Skeletal muscle tissue (tissue), 4 donors: ENCODE measurements around the gene PLD2. TPM values are rescaled to one million over a fixed set of nuclear protein-coding genes. Genes with fewer than 3 reads are reported as not detected.

Source experiments
- H3K27ac ChIP-seq: one replicate; pipeline ENCODE4 v1.7.0; 2013; ENCODE audit warnings: mild to moderate bottlenecking, low read depth, low read length, inconsistent platforms
- H3K27me3 ChIP-seq, 3 donors: one replicate each; pipeline ENCODE4 v1.7.0; 2013; ENCODE audit warnings: low read length in 3 of 3; ENCODE audit not compliant: control insufficient read depth in 3 of 3, insufficient read depth in 3 of 3
- H3K36me3 ChIP-seq, 3 donors: one replicate each; pipeline ENCODE4 v1.7.0; 2013; ENCODE audit warnings: low read length in 3 of 3; ENCODE audit not compliant: control insufficient read depth in 3 of 3, insufficient read depth in 3 of 3
- H3K4me1 ChIP-seq, 3 donors: one replicate each; pipeline ENCODE4 v1.7.0; 2013; ENCODE audit warnings: low read length in 3 of 3, mild to moderate bottlenecking in 3 of 3; ENCODE audit not compliant: control insufficient read depth in 3 of 3, insufficient read depth in 3 of 3
- H3K4me3 ChIP-seq, 3 donors: one replicate each; pipeline ENCODE4 v1.7.0; 2013; ENCODE audit warnings: low read length in 3 of 3
- H3K9ac ChIP-seq, 3 donors: one replicate each; pipeline ENCODE4 v1.7.0; 2013; ENCODE audit warnings: low read length in 3 of 3, mild to moderate bottlenecking in 3 of 3, moderate library complexity in 2 of 3, low read depth in 1 of 3
- H3K9me3 ChIP-seq, 3 donors: one replicate each; pipeline ENCODE4 v1.7.0; 2013; ENCODE audit warnings: low read length in 3 of 3; ENCODE audit not compliant: control insufficient read depth in 3 of 3
- total RNA-seq: library from RNA; depleted of rRNA; stranded (reverse); fragments of >200 nt; gene quantifications from one replicate; pipeline ENCODE4 v1.2.3, GENCODE V29; 2014
- donor health status: Osteomylitis.

Gene PLD2
- total RNA-seq, 1 donor from 2014 or later: 9.9 TPM

DNA sequence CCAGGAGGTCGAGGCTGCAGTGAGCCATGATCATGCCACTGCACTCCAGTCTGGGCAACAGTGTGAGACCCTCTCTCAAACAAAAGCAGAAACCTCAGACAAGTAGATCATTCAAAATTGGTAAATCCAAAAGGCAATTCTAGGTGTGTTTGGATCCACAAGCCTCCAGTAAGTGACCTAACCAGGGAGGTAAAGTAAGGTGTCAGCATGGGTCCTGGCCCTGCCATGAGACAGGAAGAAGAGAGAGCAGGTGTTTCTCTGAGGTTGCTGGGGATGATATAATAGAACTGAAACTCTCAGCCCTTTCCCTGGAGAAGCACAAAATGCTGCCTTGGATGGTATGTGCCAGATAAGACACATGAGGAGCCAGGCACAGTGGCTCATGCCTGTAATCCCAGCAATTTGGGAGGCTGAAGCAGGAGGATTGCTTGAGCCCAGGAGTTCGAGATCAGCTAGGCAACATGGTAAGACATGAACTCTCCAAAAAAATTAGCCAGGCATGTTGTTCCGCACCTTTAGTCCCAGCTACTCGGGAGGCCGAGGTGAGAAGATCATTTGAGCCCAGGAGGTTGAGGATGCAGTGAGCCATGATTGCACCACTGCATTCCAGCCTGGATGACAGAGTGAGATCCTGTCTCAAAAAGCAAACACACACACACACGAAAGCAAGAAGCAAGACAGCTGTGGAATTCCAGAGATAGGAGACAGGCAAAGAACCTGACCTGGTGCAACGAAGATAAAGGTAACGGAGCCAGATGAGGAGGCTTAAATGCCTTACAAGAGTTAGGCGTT is 28.8 kb upstream of the PLD2 start:
- H3K27me3 ChIP-seq: peaks cover 22 to 42% (median 30%) of the 10 kb centered on the region in 3 donors
- no peaks in the 10 kb centered on the region for H3K36me3 ChIP-seq
- H3K27ac ChIP-seq: no peak overlapping the region
- no peaks in the 10 kb centered on the region for H3K9me3 ChIP-seq
- H3K4me3 ChIP-seq: no peak overlapping the region
- H3K4me1 ChIP-seq: no peaks in the 10 kb centered on the region
- no peak overlapping the region for H3K9ac ChIP-seq

- H3K27ac ChIP-seq: no peak overlapping the region
- H3K36me3 ChIP-seq: no peaks in the 10 kb centered on the region
- peaks cover 3 to 4% (median 3%) of the 10 kb centered on the region in 3 donors for H3K4me1 ChIP-seq
- no peak overlapping the region for H3K4me3 ChIP-seq
- H3K27me3 ChIP-seq: peaks cover 27 to 52% (median 42%) of the 10 kb centered on the region in 3 donors
- no peak overlapping the region for H3K9ac ChIP-seq
- H3K9me3 ChIP-seq: no peaks in the 10 kb centered on the region
These were observed 26.5 kb upstream of the PLD2 start for GRCh38 chr17:4780325-4780955.

GRCh38 chr17:4782652-4783051 is 24.3 kb upstream of the PLD2 start:
- no peaks in the 10 kb centered on the region for H3K9me3 ChIP-seq
- H3K4me3 ChIP-seq: no peak overlapping the region
- no peak overlapping the region for H3K27ac ChIP-seq
- no peak overlapping the region for H3K9ac ChIP-seq
- H3K36me3 ChIP-seq: no peaks in the 10 kb centered on the region
- peaks cover 35 to 57% (median 50%) of the 10 kb centered on the region in 3 donors for H3K27me3 ChIP-seq
- peaks cover 18 to 20% (median 19%) of the 10 kb centered on the region in 3 donors for H3K4me1 ChIP-seq

- Histone ChIP-seq H3K9ac (peak overlapping the region in 2 of 3 donors; percentile 25 to 28), H3K27me3 (peaks cover 33 to 49% (median 37%) of the 10 kb centered on the region in 3 donors)
These were observed 21.4 kb upstream of the PLD2 start for GRCh38 chr17:4785311-4786105.

GRCh38 chr17:4786106-4786511 is 20.8 kb upstream of the PLD2 start, which contains the start of gene VMO1:
VMO1 (minus strand) TSS chr17:4786364; CDS start chr17:4786352, 12 bp downstream.
- peak within 1 kb of the TSS; percentile 37 to 61 (median 48) for H3K4me3 ChIP-seq
- H3K9me3 ChIP-seq: no peaks in the 10 kb centered on the region
- H3K9ac ChIP-seq: peak within 1 kb of the TSS in 2 of 3 donors; percentile 25 to 28
- H3K27ac ChIP-seq: no peak within 1 kb of the TSS
- no peaks in the 10 kb centered on the region for H3K36me3 ChIP-seq
- H3K27me3 ChIP-seq: peaks cover 30 to 45% (median 34%) of the 10 kb centered on the region in 3 donors
- peaks cover 36 to 43% (median 36%) of the 10 kb centered on the region in 3 donors for H3K4me1 ChIP-seq

More at GRCh38 chr17:4785311-4786105, 21.4 kb upstream of the PLD2 start:
- peaks cover 33 to 40% (median 34%) of the 10 kb centered on the region in 3 donors for H3K4me1 ChIP-seq
- no peak overlapping the region for H3K27ac ChIP-seq
- H3K36me3 ChIP-seq: no peaks in the 10 kb centered on the region
- peak overlapping the region; percentile 26 to 61 (median 37) for H3K4me3 ChIP-seq
- no peaks in the 10 kb centered on the region for H3K9me3 ChIP-seq

DNA sequence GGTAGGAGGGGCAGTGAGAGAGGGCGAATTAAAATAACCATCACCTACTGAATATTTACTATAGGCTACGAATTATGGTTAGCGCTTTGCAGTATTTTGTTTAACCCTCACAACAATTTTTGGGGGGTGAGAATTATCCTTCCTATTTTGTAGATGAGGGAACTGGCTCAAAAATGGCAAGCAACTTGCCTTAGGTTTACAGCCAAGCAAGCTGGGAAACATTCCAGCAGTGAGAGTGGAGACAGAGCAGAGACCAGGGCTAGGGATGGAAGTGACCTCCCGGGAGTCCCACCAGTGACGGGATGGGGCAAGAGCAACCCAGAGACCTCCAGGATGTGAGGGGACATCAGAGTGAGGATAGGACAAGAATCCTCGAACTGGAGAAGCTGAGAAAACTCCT is 20.4 kb upstream of the PLD2 start:
- H3K9ac ChIP-seq: peak overlapping the region in 1 of 3 donors; percentile 28
- peaks cover 36 to 43% (median 36%) of the 10 kb centered on the region in 3 donors for H3K4me1 ChIP-seq
- H3K27ac ChIP-seq: no peak overlapping the region
- peak overlapping the region in 2 of 3 donors; percentile 26 to 37 for H3K4me3 ChIP-seq
- H3K9me3 ChIP-seq: no peaks in the 10 kb centered on the region
- H3K27me3 ChIP-seq: peaks cover 30 to 45% (median 34%) of the 10 kb centered on the region in 3 donors
- H3K36me3 ChIP-seq: no peaks in the 10 kb centered on the region

- Histone ChIP-seq H3K9ac (peak overlapping the region in 1 of 3 donors; percentile 19), H3K27ac (no peak overlapping the region), H3K9me3 (no peaks in the 10 kb centered on the region), H3K4me1 (peaks cover 36 to 43% (median 36%) of the 10 kb centered on the region in 3 donors), H3K27me3 (peaks cover 17 to 27% (median 23%) of the 10 kb centered on the region in 3 donors), H3K4me3 (peak overlapping the region in 1 of 3 donors; percentile 6), H3K36me3 (no peaks in the 10 kb centered on the region)
These were observed 18.7 kb upstream of the PLD2 start for GRCh38 chr17:4788159-4788806.

DNA sequence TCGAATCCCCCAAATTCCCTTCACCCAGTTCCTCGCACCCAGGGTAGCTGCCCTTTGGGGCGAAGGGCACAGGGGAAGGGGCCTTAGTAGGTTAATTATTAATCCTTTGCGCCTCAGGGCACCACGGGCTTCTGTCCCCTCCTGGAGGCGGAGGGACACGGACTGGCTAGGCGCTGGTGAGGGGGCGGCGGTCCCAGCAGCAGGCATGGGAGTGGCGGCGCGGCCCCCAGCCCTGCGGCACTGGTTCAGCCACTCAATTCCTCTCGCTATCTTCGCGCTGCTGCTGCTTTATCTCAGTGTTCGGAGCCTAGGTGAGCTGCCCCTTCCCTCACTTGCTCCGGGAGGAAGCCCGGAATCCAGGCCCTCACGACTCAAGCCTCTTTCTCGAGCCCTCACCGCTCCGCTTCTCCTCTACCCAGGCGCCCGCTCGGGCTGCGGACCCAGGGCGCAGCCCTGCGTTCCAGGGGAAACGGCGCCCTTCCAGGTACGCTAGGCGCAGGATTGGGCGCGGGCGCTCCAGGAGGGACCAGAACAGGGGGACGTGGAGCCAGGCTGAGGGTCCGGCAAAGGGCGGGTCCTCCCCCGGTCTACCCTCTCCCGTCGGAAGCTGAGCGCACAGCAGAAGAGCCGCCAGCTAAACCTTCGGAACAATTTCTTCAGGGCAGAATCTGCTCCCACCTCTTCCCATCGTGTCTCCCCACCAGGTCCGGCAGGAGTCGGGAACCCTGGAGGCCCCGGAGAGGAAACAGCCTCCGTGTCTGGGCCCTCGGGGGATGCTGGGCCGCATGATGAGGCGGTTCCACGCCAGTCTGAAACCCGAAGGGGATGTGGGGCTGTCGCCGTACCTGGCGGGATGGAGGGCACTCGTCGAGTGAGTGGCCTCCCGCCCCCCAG is 17.9 kb upstream of the PLD2 start, which contains the start of gene GLTPD2:
Gene GLTPD2 (plus strand): TSS at position 158 of the 894 bp plus-strand sequence. CDS start 48 bp downstream, at position 206.
- H3K9me3 ChIP-seq: no peaks in the 10 kb centered on the region
- H3K36me3 ChIP-seq: no peaks in the 10 kb centered on the region
- H3K27me3 ChIP-seq: peaks cover 13 to 20% (median 15%) of the 10 kb centered on the region in 3 donors
- H3K4me1 ChIP-seq: peaks cover 36 to 43% (median 36%) of the 10 kb centered on the region in 3 donors
- H3K9ac ChIP-seq: peak within 1 kb of the TSS; percentile 65 to 85 (median 77)
- H3K27ac ChIP-seq: peak within 1 kb of the TSS; percentile 75
- peak within 1 kb of the TSS; percentile 65 to 87 (median 79) for H3K4me3 ChIP-seq
